ENCODE results near the gene RAB34.
"Not testable (repeated sequence)": the region's sequence is repeated elsewhere in the genome, so short reads cannot be mapped to it uniquely, and the experiment has no call there.

RAB34 gene

GRCh38 chr17:28726627-28727491, 9.2 kb upstream of the RAB34 start:
- DNase-seq = peak; percentile 97

DNA sequence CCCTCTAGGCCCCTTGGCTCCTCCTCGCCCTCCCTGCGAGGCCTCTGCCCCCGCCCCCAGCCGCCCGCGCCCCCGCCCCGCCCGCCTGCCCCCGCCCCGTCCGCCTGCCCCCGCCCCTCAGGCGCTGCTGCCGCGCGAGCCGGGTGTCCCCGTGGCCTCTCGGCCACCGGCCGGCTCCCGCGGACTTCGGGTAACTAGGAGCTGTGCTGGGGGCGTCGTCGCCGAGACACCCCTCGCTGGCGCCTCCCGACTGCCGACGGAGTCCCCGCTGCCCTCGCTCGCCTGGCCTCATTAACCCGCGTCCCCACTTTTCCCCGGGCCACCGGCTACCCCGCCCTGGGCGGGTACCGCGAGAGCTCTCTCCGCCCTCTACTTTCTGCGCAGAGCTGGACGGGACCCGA, 8.6 kb upstream of the RAB34 start, which contains the start of gene TLCD1:
Gene TLCD1 (minus strand): TSS at position 8 of the 401 bp plus-strand sequence. CDS start 136 bp downstream, outside the sequence.
- DNase-seq = peak; percentile 93

DNA sequence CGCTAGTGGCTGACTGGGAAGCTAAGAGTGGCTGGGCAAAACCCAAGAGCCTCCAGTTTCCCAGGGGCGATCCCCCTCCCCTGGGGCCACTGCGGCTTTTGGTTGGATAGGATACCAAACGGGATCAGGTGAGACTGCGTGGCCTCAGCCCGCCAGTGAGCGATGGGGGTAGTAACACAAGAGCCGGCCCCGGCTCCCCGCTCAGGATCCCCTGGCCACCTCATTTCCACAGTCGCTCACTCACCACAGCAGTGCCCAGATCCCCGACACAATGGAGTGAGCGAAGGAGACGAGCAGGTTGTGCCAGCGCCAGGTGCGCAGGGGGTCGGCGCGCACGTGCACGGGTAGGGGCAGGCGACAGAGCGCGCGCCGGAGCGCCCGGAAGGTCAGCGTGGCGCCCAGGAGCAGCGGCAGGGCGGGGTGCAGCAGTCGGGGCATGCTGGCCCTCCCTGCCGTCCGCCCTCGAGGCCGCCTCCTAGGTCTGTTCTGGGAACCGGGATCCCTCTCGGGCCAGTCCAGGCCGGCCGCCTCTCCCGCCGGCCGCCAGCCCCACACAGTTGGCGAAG, 8.1 kb upstream of the RAB34 start:
- no peak for DNase-seq

DNA sequence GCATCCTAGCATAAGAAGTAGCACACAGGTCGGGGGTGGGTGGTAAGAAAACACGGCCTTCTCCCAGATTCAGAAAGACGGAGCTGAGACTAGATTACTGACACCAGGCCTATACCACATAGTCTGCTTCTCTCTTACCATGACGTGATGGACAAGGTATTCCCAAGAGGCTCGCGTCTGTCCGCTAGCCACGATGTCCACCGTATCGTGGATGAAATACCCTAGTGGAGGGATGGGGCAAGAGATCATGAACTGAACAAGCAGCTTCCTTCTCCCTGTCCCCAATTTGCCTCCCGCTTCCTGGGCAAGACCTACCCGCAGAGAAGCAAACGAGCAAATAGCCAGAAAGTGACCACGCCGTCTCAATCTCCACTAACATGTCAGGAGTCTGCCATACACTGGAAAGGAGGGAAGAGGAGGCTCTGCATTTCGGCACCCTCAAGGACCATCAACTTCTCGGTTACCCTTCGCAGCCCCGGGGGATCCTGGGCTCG, 7.5 kb upstream of the RAB34 start:
- DNase-seq = no peak

DNA sequence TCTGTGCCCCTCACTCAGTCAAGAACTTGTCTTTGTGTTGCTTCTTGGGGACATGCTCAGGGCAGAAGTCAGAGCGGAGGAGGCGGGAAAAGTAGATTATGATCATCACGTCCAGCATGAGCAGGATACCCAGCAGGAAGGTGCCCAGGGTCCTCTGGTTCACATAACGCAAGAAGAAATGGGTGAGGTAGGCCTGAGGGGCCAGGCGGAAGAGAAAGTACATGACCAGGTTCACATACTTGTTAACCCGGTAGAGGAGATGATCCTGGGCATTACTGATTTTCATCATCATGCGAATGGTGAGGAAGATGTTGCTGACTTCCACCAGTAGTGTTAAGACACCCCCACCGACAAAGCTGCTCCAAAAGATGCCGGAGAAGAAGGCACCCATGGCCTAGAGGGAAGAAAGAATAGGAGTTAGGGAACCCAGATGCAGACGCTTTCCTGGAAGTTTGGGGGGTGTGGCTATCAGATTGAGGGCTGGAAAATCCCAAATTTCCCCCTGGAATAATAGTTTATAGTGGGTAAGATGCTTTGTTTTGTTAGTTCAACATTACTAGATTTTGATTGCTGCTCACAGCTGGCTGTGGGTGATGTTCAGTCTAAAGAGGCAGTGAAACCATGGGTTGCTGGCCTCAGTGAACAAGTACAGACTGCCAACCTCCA, 7.0 kb upstream of the RAB34 start:
- DNase-seq = no peak

GRCh38 chr17:28723836-28724499, 6.3 kb upstream of the RAB34 start:
- DNase-seq = not testable (repeated sequence)

GRCh38 chr17:28723159-28723835, 5.6 kb upstream of the RAB34 start:
- DNase-seq = no peak

GRCh38 chr17:28722417-28723158, 4.9 kb upstream of the RAB34 start:
- no peak for DNase-seq

GRCh38 chr17:28720997-28721329, 3.3 kb upstream of the RAB34 start:
- DNase-seq = not testable (repeated sequence)

DNA sequence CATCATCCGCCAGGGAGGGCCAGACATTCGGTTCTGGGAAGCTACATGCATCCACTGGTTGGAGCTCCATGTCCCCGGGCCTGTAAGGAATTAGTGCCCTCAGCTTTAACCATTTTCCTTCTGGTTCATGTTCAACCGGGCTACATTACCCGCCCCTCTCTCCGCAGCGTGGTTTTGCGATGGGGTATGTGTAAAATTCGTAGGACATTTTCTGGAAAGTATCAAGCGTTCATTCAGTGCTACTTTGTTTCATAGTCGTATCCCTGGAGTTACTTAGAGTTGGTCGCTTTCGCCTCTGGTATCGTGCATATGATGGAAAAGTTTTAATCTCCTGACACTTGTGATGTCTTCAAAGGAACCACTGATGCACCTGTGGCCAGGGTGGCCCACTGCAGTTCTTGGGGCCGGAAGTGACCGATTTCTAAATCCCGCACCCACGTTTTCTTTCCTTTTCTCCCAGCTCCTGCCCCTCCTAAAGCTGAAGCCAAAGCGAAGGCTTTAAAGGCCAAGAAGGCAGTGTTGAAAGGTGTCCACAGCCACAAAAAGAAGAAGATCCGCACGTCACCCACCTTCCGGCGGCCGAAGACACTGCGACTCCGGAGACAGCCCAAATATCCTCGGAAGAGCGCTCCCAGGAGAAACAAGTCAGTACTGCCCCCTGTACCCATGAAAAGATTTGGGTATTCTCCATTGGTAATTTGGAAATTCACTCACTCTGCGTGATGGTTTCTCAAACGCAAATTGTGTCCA, 2.8 kb upstream of the RAB34 start:
- DNase-seq = no peak

GRCh38 chr17:28719021-28719433, 1.4 kb upstream of the RAB34 start:
- DNase-seq = no peak

GRCh38 chr17:28718333-28719020, 809 bp upstream of the RAB34 start:
- no peak for DNase-seq

DNA sequence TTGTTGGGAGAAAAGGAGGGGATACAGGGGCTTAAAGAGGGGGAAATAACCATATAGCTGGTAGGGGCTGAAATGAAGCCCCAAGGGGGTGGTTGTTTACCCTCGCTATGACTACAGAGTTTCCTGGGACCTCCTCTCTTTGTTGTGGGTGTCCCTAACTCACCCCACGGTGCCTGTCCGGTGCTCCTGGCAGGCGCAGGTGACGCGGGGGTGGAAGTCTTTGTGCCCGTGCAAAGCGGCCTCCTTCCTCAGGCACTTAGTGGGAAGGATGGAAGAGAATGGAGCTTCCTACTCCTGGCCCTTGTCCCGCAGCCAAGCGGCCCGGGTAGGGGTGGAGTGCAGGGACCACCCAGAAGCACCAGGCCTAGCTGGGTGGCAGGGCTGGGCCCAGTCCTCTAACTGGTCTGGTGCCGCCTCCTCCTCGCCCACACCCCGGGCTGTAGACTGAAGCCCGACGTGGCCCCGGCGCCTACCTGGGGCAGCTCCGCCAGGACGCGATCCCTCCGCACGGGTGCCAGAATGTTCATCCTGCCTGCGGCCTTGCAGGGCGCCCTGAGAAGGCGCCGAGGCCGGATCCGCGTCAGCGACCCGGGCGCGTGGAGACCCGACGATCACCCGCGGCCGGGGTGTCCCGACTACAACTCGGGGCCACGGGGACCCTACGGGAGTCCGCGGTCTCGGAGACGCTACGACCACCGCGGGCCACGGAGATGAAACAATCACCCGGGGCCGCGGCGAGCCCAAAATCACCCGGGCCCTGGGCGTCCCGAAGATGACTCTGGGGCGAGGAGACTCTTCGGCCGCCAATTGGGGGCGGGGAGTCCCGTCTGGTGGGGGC, 709 bp downstream of the RAB34 start:
- no peak for DNase-seq

- DNase-seq = no peak
Observed at GRCh38 chr17:28715217-28715616, 2.5 kb downstream of the RAB34 start.

DNA sequence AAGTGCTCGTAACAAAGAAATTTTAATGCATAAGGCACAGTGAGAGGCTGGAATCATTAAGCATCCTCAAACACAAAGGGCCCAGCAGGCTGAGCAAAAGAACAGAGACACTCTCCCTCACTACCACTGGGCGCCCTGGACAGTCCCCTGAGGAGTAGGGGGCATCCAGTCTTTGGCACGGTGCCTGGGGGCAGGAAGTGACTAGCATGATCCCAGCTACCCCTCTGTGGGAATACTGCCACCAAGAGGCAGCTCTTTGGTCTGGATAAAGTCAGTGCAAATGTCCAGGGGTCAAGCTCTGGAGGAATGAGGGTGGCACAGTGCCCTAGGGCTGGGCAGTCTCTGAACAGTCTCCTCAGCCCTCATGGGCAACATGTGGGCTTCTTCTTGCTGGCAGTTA, 3.4 kb downstream of the RAB34 start:
- DNase-seq = no peak

DNA sequence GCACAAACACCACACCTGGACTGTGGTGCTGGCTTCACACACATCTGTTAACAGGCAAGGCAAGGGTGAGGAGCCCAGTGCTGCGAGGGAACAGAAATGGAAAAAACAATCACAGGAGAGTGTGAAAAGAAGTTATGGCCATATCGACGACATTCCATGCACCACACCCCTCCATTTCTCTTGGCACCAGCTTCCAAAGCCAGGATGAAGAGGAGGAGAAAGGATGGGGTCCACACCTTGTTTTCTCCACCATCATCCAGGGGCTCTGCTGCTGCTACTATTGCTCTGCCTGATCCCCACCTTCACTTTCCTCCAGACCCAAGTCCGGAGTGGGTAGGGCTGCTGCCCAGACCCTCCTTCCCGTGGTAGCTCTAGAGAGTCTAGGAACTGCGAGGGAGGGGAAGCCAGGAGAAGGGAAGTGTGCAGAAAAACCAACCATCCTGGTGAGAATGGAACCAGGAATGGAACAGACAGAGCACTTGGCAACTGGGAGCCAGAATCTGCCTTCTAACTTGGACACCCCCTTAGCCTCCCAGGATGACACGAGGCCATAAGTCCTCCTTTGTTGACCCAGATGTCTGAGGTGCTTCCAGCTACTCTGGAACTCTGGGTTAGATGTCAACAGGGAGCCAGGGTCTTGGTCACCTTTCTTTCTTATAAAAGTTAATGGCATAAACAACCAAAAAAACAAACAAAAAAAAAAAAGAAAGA, 4.8 kb downstream of the RAB34 start:
- no peak for DNase-seq

DNA sequence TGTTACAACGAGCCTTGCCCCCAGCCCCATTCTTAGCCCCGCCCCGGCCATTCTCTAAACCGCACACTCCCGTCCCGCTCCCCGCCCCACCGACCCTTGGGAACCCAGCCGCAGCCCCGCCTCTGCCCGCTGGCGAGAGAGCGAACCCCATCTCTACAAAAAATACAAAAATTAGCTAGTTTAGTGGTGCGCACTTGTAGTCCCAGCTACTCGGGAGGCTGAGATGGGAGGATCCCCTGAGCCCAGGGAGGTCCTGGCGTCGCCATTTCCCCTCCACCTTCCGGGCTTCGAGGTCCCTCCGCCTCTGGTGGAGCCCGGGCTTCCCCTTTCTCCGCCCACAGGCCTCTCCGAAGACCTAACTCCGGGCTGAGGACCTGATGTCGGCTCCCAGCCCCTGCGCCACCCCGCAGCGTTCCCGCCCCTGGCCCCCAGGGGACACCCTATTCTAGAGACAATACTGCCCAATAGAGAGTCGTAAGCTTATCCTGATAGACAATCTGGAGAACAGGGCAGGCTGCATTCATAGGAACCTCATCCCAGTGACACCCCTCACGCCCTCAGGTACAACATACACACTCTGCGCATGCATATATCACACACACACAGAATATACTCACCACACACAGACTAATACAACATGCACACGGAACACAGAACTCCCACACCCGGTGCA, 5.5 kb downstream of the RAB34 start:
- DNase-seq = no peak

GRCh38 chr17:28711723-28712031, 6.0 kb downstream of the RAB34 start, which contains the start of gene PROCA1:
PROCA1 (minus strand) TSS chr17:28711888; CDS start chr17:28711660, 228 bp downstream.
- no peak for DNase-seq
